GM21528 (cell line): Measurements from ENCODE around the gene VPS37C.
"Not testable (repeated sequence)": the region's sequence is repeated elsewhere in the genome, so short reads cannot be mapped to it uniquely, and the experiment has no call there.

Experiments
- ATAC-seq: cut with Tn5 transposase; IDR thresholded peaks from one replicate; pipeline ENCODE4 v1.9.1; 2021; ENCODE audit warnings: mild to moderate bottlenecking, moderate library complexity; ENCODE audit not compliant: unreplicated experiment, low FRiP score

Gene VPS37C

GRCh38 chr11:61161190-61162091 lies at the start of gene VPS37C:
TSS of gene VPS37C (minus strand) at chr11:61161426. CDS start at chr11:61138829, 22,597 bp downstream.
- peak; percentile 78 for ATAC-seq

- not testable (repeated sequence) for ATAC-seq
These were observed 49.4 kb upstream of the VPS37C start for GRCh38 chr11:61210629-61211028.

GRCh38 chr11:61207636-61208310 lies 46.5 kb upstream of the VPS37C start:
- ATAC-seq, result not testable (repeated sequence)

- not testable (repeated sequence) for ATAC-seq
These were observed 43.4 kb upstream of the VPS37C start for GRCh38 chr11:61204502-61205059.

GRCh38 chr11:61203873-61204272 lies 42.6 kb upstream of the VPS37C start:
- ATAC-seq, result not testable (repeated sequence)

GRCh38 chr11:61202950-61203746 lies 41.9 kb upstream of the VPS37C start, which contains the start of gene PGA3:
TSS of gene PGA3 (plus strand) at chr11:61203515. CDS start at chr11:61203565, 50 bp downstream.
- not testable (repeated sequence) for ATAC-seq

GRCh38 chr11:61201476-61201875 lies 40.2 kb upstream of the VPS37C start:
- no peak for ATAC-seq

- no peak for ATAC-seq
These were observed 37.8 kb upstream of the VPS37C start for GRCh38 chr11:61198948-61199523.

GRCh38 chr11:61198361-61198760 lies 37.1 kb upstream of the VPS37C start:
- ATAC-seq, result no peak

GRCh38 chr11:61195719-61196118 lies 34.5 kb upstream of the VPS37C start:
- no peak for ATAC-seq

GRCh38 chr11:61194981-61195695 lies 33.9 kb upstream of the VPS37C start:
- ATAC-seq, result no peak

- no peak for ATAC-seq
These were observed 33.0 kb upstream of the VPS37C start for GRCh38 chr11:61194169-61194671.

GRCh38 chr11:61193596-61193995 lies 32.4 kb upstream of the VPS37C start:
- ATAC-seq, result no peak

GRCh38 chr11:61189933-61190332 lies 28.7 kb upstream of the VPS37C start:
- no peak for ATAC-seq

- no peak for ATAC-seq
These were observed 26.4 kb upstream of the VPS37C start for GRCh38 chr11:61187505-61188130.

GRCh38 chr11:61186504-61186903 lies 25.3 kb upstream of the VPS37C start:
- ATAC-seq, result no peak

GRCh38 chr11:61183645-61184044 lies 22.4 kb upstream of the VPS37C start:
- ATAC-seq, result no peak

GRCh38 chr11:61181489-61181888 lies 20.3 kb upstream of the VPS37C start:
- ATAC-seq, result no peak

- ATAC-seq, result not testable (repeated sequence)
These were observed 19.0 kb upstream of the VPS37C start for GRCh38 chr11:61180205-61180604.
